ENCODE measurements around the gene RNF175. TPM values are rescaled to one million over a fixed set of nuclear protein-coding genes. Genes with fewer than 3 reads are reported as not detected.

Gene RNF175
- total RNA-seq, 1 donor from 2014 or later, result 2.2 TPM

DNA sequence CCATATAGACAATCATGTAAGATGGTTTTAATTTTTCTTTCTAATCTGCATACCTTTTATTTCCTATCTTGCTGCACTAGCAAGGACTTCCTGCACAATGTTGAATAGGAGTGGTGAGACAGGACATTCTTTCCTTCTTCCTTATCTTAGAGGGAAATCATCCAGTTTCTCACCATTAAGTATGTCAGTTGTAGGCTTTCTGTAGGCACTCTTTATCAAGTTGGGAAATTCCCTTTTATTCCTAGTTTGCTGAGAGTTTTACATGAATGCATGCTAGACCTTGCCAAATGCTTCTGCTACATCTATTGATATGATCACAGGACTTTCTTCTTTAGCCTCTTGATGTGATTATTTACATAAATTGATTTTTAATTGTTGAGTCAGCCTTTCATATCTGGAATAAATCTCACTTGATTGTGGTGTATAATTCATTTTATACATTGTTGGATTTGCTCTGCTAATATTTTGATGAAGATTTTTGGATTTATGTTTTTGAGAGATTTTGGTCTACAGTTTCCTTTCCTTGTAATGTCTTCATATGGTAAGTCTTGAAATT is 23.8 kb downstream of the RNF175 start:
- H3K27ac ChIP-seq, result no peak overlapping the region
- no peak overlapping the region for H3K4me3 ChIP-seq
- H3K9me3 ChIP-seq, result no peaks in the 10 kb centered on the region
- intact Hi-C loops (cut with DNase I), result no loop called here
- H3K4me1 ChIP-seq, result no peaks in the 10 kb centered on the region
- no peak for TF ChIP-seq POLR2A (IDR thresholded peaks at IDR 0.05)
- TF ChIP-seq POLR2AphosphoS5 (IDR thresholded peaks at IDR 0.05; ENCODE audit: insufficient read depth in 1 of 2, low read depth in 1 of 2), result no peak
- TF ChIP-seq, protein P1, sequence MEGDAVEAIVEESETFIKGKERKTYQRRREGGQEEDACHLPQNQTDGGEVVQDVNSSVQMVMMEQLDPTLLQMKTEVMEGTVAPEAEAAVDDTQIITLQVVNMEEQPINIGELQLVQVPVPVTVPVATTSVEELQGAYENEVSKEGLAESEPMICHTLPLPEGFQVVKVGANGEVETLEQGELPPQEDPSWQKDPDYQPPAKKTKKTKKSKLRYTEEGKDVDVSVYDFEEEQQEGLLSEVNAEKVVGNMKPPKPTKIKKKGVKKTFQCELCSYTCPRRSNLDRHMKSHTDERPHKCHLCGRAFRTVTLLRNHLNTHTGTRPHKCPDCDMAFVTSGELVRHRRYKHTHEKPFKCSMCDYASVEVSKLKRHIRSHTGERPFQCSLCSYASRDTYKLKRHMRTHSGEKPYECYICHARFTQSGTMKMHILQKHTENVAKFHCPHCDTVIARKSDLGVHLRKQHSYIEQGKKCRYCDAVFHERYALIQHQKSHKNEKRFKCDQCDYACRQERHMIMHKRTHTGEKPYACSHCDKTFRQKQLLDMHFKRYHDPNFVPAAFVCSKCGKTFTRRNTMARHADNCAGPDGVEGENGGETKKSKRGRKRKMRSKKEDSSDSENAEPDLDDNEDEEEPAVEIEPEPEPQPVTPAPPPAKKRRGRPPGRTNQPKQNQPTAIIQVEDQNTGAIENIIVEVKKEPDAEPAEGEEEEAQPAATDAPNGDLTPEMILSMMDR (IDR thresholded peaks at IDR 0.05), result no peak
- H3K27me3 ChIP-seq, result no peaks in the 10 kb centered on the region
- no peaks in the 10 kb centered on the region for H3K36me3 ChIP-seq
- no peak for DNase-seq (ENCODE audit: extremely low spot score in 2 of 2)

DNA sequence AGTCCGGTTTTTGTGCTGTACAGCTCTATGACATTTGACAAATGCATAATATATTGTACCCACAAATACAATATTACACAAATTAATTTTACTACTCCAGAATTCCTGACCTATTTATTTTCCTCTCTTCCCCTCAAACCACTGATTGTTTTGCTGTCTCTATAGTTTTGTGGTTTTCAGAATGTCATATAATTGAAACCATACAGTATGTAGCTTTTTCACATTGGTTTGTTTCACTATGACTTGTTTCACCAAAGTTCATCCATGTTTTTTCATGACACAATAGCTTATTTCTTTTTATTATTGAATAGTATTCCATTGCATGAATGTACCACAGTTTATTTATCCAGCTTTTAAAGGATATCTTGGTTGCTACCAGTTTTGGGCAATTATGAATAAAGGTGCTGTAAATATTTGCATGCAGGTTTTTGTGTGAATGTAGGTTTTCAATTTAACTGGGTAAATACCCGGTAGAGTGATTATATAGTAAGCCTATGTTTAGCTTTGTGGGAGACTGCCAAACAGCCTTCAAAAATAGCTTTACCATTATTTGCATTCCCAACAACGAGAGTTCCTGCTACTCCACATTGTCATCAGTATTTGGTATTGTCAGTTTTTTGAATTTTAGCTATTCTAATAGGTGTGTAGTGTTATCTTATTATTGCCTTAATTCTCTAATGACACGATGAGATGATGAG is 25.9 kb downstream of the RNF175 start:
- intact Hi-C loops (cut with DNase I), result no loop called here
- no peaks in the 10 kb centered on the region for H3K27me3 ChIP-seq
- no peak for DNase-seq (ENCODE audit: extremely low spot score in 2 of 2)
- H3K9me3 ChIP-seq, result no peaks in the 10 kb centered on the region
- H3K4me1 ChIP-seq, result no peaks in the 10 kb centered on the region
- no peak overlapping the region for H3K4me3 ChIP-seq
- no peaks in the 10 kb centered on the region for H3K36me3 ChIP-seq
- no peak overlapping the region for H3K27ac ChIP-seq
- TF ChIP-seq POLR2AphosphoS5 (IDR thresholded peaks at IDR 0.05; ENCODE audit: insufficient read depth in 1 of 2, low read depth in 1 of 2) (no peak), POLR2A (IDR thresholded peaks at IDR 0.05) (no peak)
- TF ChIP-seq, protein P1 (IDR thresholded peaks at IDR 0.05), result no peak

DNA sequence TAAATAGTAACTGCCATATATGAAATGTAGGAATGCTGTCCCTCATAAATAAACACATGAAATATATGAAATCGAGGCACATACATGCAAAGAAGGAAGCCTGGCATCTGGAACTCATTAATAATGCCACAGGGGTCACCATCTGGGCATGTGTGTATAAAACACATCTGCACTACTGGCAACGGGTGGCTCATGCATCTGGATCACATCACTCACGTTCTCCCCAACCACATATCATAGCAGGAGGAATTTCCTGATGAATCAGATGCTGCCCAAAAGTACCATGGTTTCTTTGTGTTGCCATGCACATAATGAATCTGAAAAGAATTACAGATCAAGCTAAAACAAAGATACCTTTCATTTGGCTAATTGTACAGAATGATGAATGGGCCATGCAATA is 28.6 kb downstream of the RNF175 start:
- TF ChIP-seq, protein P1 (IDR thresholded peaks at IDR 0.05), result no peak
- TF ChIP-seq POLR2AphosphoS5 (IDR thresholded peaks at IDR 0.05; ENCODE audit: insufficient read depth in 1 of 2, low read depth in 1 of 2), result no peak
- TF ChIP-seq POLR2A (IDR thresholded peaks at IDR 0.05), result no peak
- Histone ChIP-seq H3K9me3 (no peaks in the 10 kb centered on the region), H3K4me3 (no peak overlapping the region), H3K27me3 (no peaks in the 10 kb centered on the region), H3K27ac (no peak overlapping the region), H3K4me1 (no peaks in the 10 kb centered on the region), H3K36me3 (no peaks in the 10 kb centered on the region)
- intact Hi-C loops (cut with DNase I), result no loop called here
- no peak for DNase-seq (ENCODE audit: extremely low spot score in 2 of 2)

DNA sequence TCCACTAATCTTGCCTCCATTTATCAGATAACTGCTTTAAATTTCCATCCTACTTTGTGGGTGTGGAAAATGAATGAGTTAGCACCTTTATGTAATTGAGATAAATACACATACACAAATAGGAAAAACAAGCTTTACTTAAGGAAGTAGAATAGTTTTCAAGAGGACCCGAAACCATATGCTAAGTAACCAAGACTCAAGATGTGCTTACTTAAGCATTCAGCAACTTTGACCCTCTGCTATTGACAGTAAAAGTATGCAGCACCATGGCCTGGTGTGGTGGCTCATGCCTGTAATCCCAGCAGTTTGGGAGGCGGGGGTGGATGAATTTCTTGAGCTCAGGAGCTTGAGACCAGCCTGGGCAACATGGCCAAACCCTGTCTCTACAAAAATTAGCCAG is 29.9 kb downstream of the RNF175 start:
- intact Hi-C loops (cut with DNase I), result no loop called here
- DNase-seq (ENCODE audit: extremely low spot score in 2 of 2), result no peak
- H3K9me3 ChIP-seq, result no peaks in the 10 kb centered on the region
- no peak for TF ChIP-seq POLR2AphosphoS5 (IDR thresholded peaks at IDR 0.05; ENCODE audit: insufficient read depth in 1 of 2, low read depth in 1 of 2)
- TF ChIP-seq, protein P1 (IDR thresholded peaks at IDR 0.05), result no peak
- TF ChIP-seq POLR2A (IDR thresholded peaks at IDR 0.05), result no peak
- no peaks in the 10 kb centered on the region for H3K36me3 ChIP-seq
- no peaks in the 10 kb centered on the region for H3K4me1 ChIP-seq
- no peak overlapping the region for H3K4me3 ChIP-seq
- H3K27ac ChIP-seq, result no peak overlapping the region
- H3K27me3 ChIP-seq, result no peaks in the 10 kb centered on the region

DNA sequence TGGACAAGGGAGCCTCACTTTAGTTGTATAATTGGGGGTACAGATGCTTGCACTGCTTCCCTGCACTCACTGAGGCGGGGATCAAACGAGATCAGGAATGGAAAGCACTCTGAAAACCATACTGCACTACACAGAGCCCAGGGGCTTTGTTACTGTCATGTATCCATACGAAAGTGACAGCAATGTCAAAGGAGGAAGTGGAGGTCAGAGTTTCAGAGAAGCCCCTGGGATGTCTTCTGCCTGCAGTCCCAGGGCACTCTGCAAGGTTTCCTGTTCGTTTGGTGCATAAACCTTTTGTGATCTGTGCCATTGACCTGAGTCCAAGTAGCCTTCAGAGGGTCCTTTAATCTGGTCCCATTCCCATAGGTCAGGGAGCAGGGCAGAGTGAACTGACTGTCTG is 31.2 kb downstream of the RNF175 start:
- TF ChIP-seq POLR2A (IDR thresholded peaks at IDR 0.05) (no peak), POLR2AphosphoS5 (IDR thresholded peaks at IDR 0.05; ENCODE audit: insufficient read depth in 1 of 2, low read depth in 1 of 2) (no peak)
- TF ChIP-seq, protein P1 (IDR thresholded peaks at IDR 0.05), result no peak
- Histone ChIP-seq H3K27me3 (no peaks in the 10 kb centered on the region), H3K9me3 (no peaks in the 10 kb centered on the region), H3K4me3 (no peak overlapping the region), H3K27ac (no peak overlapping the region), H3K36me3 (no peaks in the 10 kb centered on the region), H3K4me1 (no peaks in the 10 kb centered on the region)
- intact Hi-C loops (cut with DNase I), result no loop called here
- no peak for DNase-seq (ENCODE audit: extremely low spot score in 2 of 2)
